ENCODE data around the gene B3GNT8.
"Not testable (repeated sequence)": the region's sequence is repeated elsewhere in the genome, so short reads cannot be mapped to it uniquely, and the experiment has no call there.

The B3GNT8 gene

GRCh38 chr19:41381536-41381935 is 45.6 kb downstream of the B3GNT8 start:
- not testable (repeated sequence) for H3K4me1 ChIP-seq (ENCODE audit: control insufficient read depth, insufficient read depth, low read length); H3K36me3 ChIP-seq (ENCODE audit: control insufficient read depth, insufficient read depth, low read length); H3K4me3 ChIP-seq (ENCODE audit: low read depth, low read length); H3K27me3 ChIP-seq (ENCODE audit: control insufficient read depth, insufficient read depth, low read length); H3K9ac ChIP-seq (ENCODE audit: low read length); H3K27ac ChIP-seq (ENCODE audit: low read depth, low read length); H3K9me3 ChIP-seq (ENCODE audit: control insufficient read depth, insufficient read depth, low read depth, low read length)

- no peaks in the 10 kb centered on the region for H3K36me3 ChIP-seq (ENCODE audit: control insufficient read depth, insufficient read depth, low read length)
- H3K9me3 ChIP-seq (ENCODE audit: control insufficient read depth, insufficient read depth, low read depth, low read length) = no peaks in the 10 kb centered on the region
- H3K4me3 ChIP-seq (ENCODE audit: low read depth, low read length) = no peak overlapping the region
- H3K27me3 ChIP-seq (ENCODE audit: control insufficient read depth, insufficient read depth, low read length) = 0 out of 2 replicates have a peak, but pooled peaks cover 3% of the 10 kb centered on the region
- H3K9ac ChIP-seq (ENCODE audit: low read length) = no peak overlapping the region
- H3K27ac ChIP-seq (ENCODE audit: low read depth, low read length) = no peak overlapping the region
- peaks cover 2% of the 10 kb centered on the region; the same call in 1 of the 2 replicates for H3K4me1 ChIP-seq (ENCODE audit: control insufficient read depth, insufficient read depth, low read length)
Measured at GRCh38 chr19:41377977-41378709, 49.0 kb downstream of the B3GNT8 start.

DNA sequence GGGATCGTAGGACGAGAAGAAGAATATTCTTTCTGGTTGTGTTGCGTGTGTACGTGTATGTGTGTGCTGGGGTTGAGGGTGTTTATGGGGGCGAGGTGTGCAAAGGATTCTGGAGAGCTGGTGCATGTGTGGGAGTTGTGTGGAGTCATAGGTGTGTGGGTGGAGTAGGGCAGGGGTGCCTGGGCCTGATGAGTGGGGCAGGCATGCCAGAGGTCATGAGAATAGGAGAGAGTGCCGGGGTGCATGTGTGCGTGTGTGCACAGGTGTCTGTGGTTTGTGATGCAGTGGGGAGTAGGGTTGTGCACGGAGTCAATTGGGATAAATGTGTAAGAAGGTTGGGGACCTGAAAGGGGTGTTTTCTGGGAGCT is 50.2 kb downstream of the B3GNT8 start:
- peaks cover 2% of the 10 kb centered on the region; the same call in 1 of the 2 replicates for H3K4me1 ChIP-seq (ENCODE audit: control insufficient read depth, insufficient read depth, low read length)
- peak overlapping the region; percentile 26 for H3K9ac ChIP-seq (ENCODE audit: low read length)
- H3K36me3 ChIP-seq (ENCODE audit: control insufficient read depth, insufficient read depth, low read length) = no peaks in the 10 kb centered on the region
- peak overlapping the region; percentile 69 for H3K4me3 ChIP-seq (ENCODE audit: low read depth, low read length)
- H3K27me3 ChIP-seq (ENCODE audit: control insufficient read depth, insufficient read depth, low read length) = 0 out of 2 replicates have a peak, but pooled peaks cover 3% of the 10 kb centered on the region
- no peak overlapping the region for H3K27ac ChIP-seq (ENCODE audit: low read depth, low read length)
- no peaks in the 10 kb centered on the region for H3K9me3 ChIP-seq (ENCODE audit: control insufficient read depth, insufficient read depth, low read depth, low read length)

DNA sequence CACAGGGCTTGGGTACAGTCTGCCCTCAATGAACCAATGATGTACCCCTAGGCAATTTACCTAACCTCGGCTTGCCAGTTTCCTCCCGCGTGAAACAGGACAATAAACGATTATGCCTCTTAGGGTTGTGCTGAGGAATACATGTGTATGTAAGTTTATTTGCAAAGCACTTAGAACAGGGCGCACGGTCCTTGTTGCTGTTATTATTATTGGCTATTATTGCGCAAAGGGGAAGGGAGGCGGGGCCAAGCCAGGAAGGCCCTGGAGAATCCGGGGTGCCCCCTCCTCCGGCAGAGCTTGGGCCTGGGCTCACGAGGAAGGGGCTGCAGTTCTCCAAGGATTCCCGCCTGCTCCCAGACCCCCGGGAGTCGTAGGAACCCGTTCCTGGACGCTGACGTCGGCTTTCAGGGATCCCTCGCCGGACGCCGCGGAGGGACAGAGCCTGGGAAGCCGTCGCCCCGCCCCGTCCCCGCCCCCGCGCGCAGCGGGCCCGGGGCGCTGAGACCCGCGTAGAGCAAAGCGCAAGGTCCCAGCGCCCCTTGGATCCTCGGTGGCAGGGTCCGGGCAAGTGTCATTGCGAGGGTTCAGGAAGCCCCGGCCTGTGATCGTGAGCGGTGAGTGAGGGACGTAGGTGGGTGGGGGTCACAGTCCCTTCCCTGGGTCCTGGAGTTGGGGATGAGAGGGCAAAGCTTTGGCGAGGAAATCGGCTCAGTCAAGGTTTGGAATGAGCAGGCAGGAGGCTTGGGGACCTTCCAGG is 50.8 kb downstream of the B3GNT8 start, which contains the start of gene TMEM91:
Gene TMEM91, plus strand, starts transcription at position 293 of the 757 bp plus-strand sequence. CDS start 1,777 bp downstream, outside the sequence.
- peak within 1 kb of the TSS; percentile 26 for H3K9ac ChIP-seq (ENCODE audit: low read length)
- 0 out of 2 replicates have a peak, but pooled peaks cover 3% of the 10 kb centered on the region for H3K27me3 ChIP-seq (ENCODE audit: control insufficient read depth, insufficient read depth, low read length)
- peaks cover 2% of the 10 kb centered on the region; the same call in 1 of the 2 replicates for H3K4me1 ChIP-seq (ENCODE audit: control insufficient read depth, insufficient read depth, low read length)

More for the DNA sequence above, 50.8 kb downstream of the B3GNT8 start, which contains the start of gene TMEM91:
- peak within 1 kb of the TSS; percentile 69 for H3K4me3 ChIP-seq (ENCODE audit: low read depth, low read length)
- H3K9me3 ChIP-seq (ENCODE audit: control insufficient read depth, insufficient read depth, low read depth, low read length) = no peaks in the 10 kb centered on the region
- H3K27ac ChIP-seq (ENCODE audit: low read depth, low read length) = no peak within 1 kb of the TSS
- no peaks in the 10 kb centered on the region for H3K36me3 ChIP-seq (ENCODE audit: control insufficient read depth, insufficient read depth, low read length)

Data from HUES6 (cell line).